K562 (cell line): ENCODE data around the gene BTG2. TPM values are rescaled to one million over a fixed set of nuclear protein-coding genes. Genes with fewer than 3 reads are reported as not detected.

Experiments
- ATF4 ChIP-seq: fragments of 450-650 bp; formaldehyde crosslinking; IDR thresholded peaks from 2 replicates; pipeline ENCODE4 v1.4.0; 2022; ENCODE audit warnings: mild to moderate bottlenecking, moderate library complexity
- BCOR ChIP-seq: fragments of 450-650 bp; IDR thresholded peaks from 2 replicates; pipeline ENCODE4 v1.6.1; 2016
- CBFA2T2 ChIP-seq: fragments of 450-650 bp; conservative IDR thresholded peaks from 2 replicates; pipeline ENCODE4 v1.6.1; 2017; ENCODE audit warnings: mild to moderate bottlenecking
- CHD7 ChIP-seq: fragments of 200-600 bp; sonication (generic); IDR thresholded peaks from one replicate; pipeline ENCODE4 v1.6.1; 2012; ENCODE audit warnings: mild to moderate bottlenecking, low read depth, low read length, inconsistent platforms
- CSDE1 ChIP-seq, 2 experiments: fragments of 450-650 bp; IDR thresholded peaks; 2 replicates each; pipeline ENCODE4 v1.6.1; 2016; ENCODE audit warnings: mild to moderate bottlenecking in 1 of 2
- NUFIP1 ChIP-seq: fragments of 450-650 bp; IDR thresholded peaks from 2 replicates; pipeline ENCODE4 v1.6.1; 2018; ENCODE audit not compliant: partially characterized antibody
- RB1 ChIP-seq: fragments of 450-650 bp; IDR thresholded peaks from 2 replicates; pipeline ENCODE4 v1.6.1; 2017; ENCODE audit warnings: low read depth, mild to moderate bottlenecking
- RBM14 ChIP-seq: fragments of 200-400 bp; formaldehyde crosslinking; IDR thresholded peaks from 2 replicates; pipeline ENCODE4 v1.6.1; 2018; ENCODE audit warnings: low read depth, mild to moderate bottlenecking, low read length, moderate library complexity, borderline replicate concordance; ENCODE audit not compliant: insufficient read depth
- SAP30 ChIP-seq: fragments of 200-600 bp; sonication (generic); IDR thresholded peaks from 2 replicates; pipeline ENCODE4 v1.6.1; 2012; ENCODE audit warnings: borderline replicate concordance, low read depth, mild to moderate bottlenecking, moderate library complexity, low read length, control low read depth, inconsistent platforms; ENCODE audit not compliant: insufficient read depth, poor library complexity, severe bottlenecking
- SMARCB1 ChIP-seq: IDR thresholded peaks from 2 replicates; pipeline ENCODE4 v1.6.1; 2011; ENCODE audit warnings: improper control_type of control experiment, low read depth; ENCODE audit not compliant: insufficient read length
- ZNF408 ChIP-seq: fragments of 250-450 bp; sonication (Bioruptor Pico); IDR thresholded peaks from 2 replicates; pipeline ENCODE4 v1.4.0; 2020; ENCODE audit warnings: low read depth, mild to moderate bottlenecking, moderate library complexity
- ZNF41 ChIP-seq: fragments of 250-450 bp; sonication (Bioruptor Pico); conservative IDR thresholded peaks from 2 replicates; pipeline ENCODE4 v1.4.0; 2020; ENCODE audit warnings: mild to moderate bottlenecking
- ZNF444 ChIP-seq: fragments of 250-450 bp; sonication (Bioruptor Pico); IDR thresholded peaks from 2 replicates; pipeline ENCODE4 v1.4.0; 2020; ENCODE audit warnings: mild to moderate bottlenecking, moderate library complexity
- polyA plus RNA-seq, 8 experiments: library from polyadenylated mRNA; depleted of rRNA in 4 of 8; stranded (reverse) in 5 of 8; unstranded in 3 of 8; fragments of >200 nt; fragmentation: Nextera tagmentation in 2 of 8; fragmentation: Illumina TruSeq in 1 of 8; extraction: Ambion mirVana in 2 of 8; extraction: Trizol in 1 of 8; gene quantifications; 2 replicates each; pipeline versions ENCODE4 v1.2.1 to v1.2.3, GENCODE V29; 2011 to 2014; ENCODE audit warnings: inconsistent platforms in 1 of 8, missing spikeins in 1 of 8
- total RNA-seq, 7 experiments: library from RNA; depleted of rRNA in 6 of 7; stranded (reverse); fragments of >200 nt in 6 of 7; fragmentation: Illumina TruSeq in 2 of 7; extraction: Trizol in 2 of 7; gene quantifications; 2 replicates each; pipeline versions ENCODE4 v1.2.1 to v1.2.3, GENCODE V29; 2011 to 2021; ENCODE audit warnings: low replicate concordance in 1 of 7
- TF ChIP-seq, protein P1 (sequence below): fragments of 250-450 bp; sonication (Bioruptor Pico); IDR thresholded peaks from 2 replicates; pipeline ENCODE4 v1.5.1; 2021; ENCODE audit warnings: mild to moderate bottlenecking

BTG2 gene
- total and polyA plus RNA-seq, 9 of the 15 experiments (the other 6 are each of a cell fraction or from before 2014, with no cell fraction given) = 2.3 to 41.9 (median 8.7) TPM

- TF ChIP-seq CHD7 (no peak), SMARCB1 (no peak), ATF4 (CRISPR knock-in tag) (no peak), CBFA2T2 (no peak; the same call in 1 of the 2 replicates), ZNF41 (CRISPR knock-in tag) (no peak), BCOR (no peak), SAP30 (no peak), RB1 (no peak), ZNF444 (CRISPR knock-in tag) (no peak), RBM14 (no peak), NUFIP1 (no peak), ZNF408 (CRISPR knock-in tag) (no peak), CSDE1 (IDR thresholded peaks at IDR 0.05) (no peak)
- TF ChIP-seq, protein P1, sequence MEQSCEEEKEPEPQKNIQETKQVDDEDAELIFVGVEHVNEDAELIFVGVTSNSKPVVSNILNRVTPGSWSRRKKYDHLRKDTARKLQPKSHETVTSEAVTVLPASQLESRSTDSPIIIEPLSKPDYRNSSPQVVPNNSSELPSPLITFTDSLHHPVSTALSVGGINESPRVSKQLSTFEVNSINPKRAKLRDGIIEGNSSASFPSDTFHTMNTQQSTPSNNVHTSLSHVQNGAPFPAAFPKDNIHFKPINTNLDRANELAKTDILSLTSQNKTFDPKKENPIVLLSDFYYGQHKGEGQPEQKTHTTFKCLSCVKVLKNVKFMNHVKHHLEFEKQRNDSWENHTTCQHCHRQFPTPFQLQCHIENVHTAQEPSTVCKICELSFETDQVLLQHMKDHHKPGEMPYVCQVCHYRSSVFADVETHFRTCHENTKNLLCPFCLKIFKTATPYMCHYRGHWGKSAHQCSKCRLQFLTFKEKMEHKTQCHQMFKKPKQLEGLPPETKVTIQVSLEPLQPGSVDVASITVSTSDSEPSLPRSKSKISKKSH (CRISPR knock-in tag) = no peak
Observed at GRCh38 chr1:203291201-203292096, 13.9 kb upstream of the BTG2 start (continued).
